K562 (cell line): ENCODE results near the gene YIPF4. TPM values are rescaled to one million over a fixed set of nuclear protein-coding genes. Genes with fewer than 3 reads are reported as not detected.

Experiments used
- ATF2 ChIP-seq: sonication (generic); formaldehyde crosslinking; IDR thresholded peaks from 2 replicates; pipeline ENCODE4 v1.8.1; 2022; ENCODE audit warnings: missing genetic modification reagents
- FOXA1 ChIP-seq: fragments of 450-650 bp; IDR thresholded peaks from 2 replicates; pipeline ENCODE4 v1.6.1; 2016; ENCODE audit warnings: mild to moderate bottlenecking, borderline replicate concordance
- FUS ChIP-seq: fragments of 200-400 bp; formaldehyde crosslinking; optimal IDR thresholded peaks from 2 replicates; pipeline ENCODE3; 2017; ENCODE audit warnings: low read depth, low read length
- HDAC2 ChIP-seq: fragments of 450-650 bp; IDR thresholded peaks from 2 replicates; pipeline ENCODE4 v1.6.1; 2016; ENCODE audit warnings: mild to moderate bottlenecking
- KLF16 ChIP-seq: IDR thresholded peaks from 2 replicates; pipeline ENCODE4 v1.6.1; 2016; ENCODE audit warnings: antibody characterized with exemption
- NFE2 ChIP-seq: IDR thresholded peaks from 2 replicates; pipeline ENCODE4 v1.6.1; 2014; ENCODE audit warnings: antibody characterized with exemption, low read depth
- NR1H2 ChIP-seq: sonication (generic); formaldehyde crosslinking; IDR thresholded peaks from 2 replicates; pipeline ENCODE4 v1.4.0; 2020; ENCODE audit warnings: mild to moderate bottlenecking, missing genetic modification reagents
- POLR2H ChIP-seq: IDR thresholded peaks from 2 replicates; pipeline ENCODE4 v1.6.1; 2016; ENCODE audit warnings: missing genetic modification characterization, low read depth, mild to moderate bottlenecking, control low read depth, missing compliant biosample characterization, moderate library complexity
- RBM14 ChIP-seq: fragments of 200-400 bp; formaldehyde crosslinking; IDR thresholded peaks from 2 replicates; pipeline ENCODE4 v1.6.1; 2018; ENCODE audit warnings: low read depth, mild to moderate bottlenecking, low read length, moderate library complexity, borderline replicate concordance; ENCODE audit not compliant: insufficient read depth
- RBM25 ChIP-seq: fragments of 200-400 bp; formaldehyde crosslinking; IDR thresholded peaks from 2 replicates; pipeline ENCODE4 v1.6.1; 2018; ENCODE audit warnings: low read length, low read depth, moderate library complexity; ENCODE audit not compliant: severe bottlenecking
- RFX5 ChIP-seq: IDR thresholded peaks from 2 replicates; pipeline ENCODE4 v1.6.1; 2011; ENCODE audit warnings: low read depth, mild to moderate bottlenecking, improper control_type of control experiment, low read length
- SOX6 ChIP-seq: fragments of 450-650 bp; IDR thresholded peaks from 2 replicates; pipeline ENCODE4 v1.6.1; 2014; ENCODE audit warnings: mild to moderate bottlenecking
- THAP7 ChIP-seq: fragments of 250-450 bp; sonication (Bioruptor Pico); IDR thresholded peaks from 2 replicates; pipeline ENCODE4 v1.5.0; 2021
- YY1 ChIP-seq, 3 experiments: IDR thresholded peaks; 2 replicates each; pipeline ENCODE4 v1.6.1; 2011; ENCODE audit warnings: low read length in 2 of 3, mild to moderate bottlenecking in 2 of 3, moderate library complexity in 2 of 3, borderline replicate concordance in 1 of 3, control low read depth in 1 of 3, low read depth in 1 of 3; ENCODE audit not compliant: insufficient read depth in 3 of 3, insufficient replicate concordance in 2 of 3, control insufficient read depth in 1 of 3, insufficient read length in 1 of 3; ENCODE audit errors: extremely low read depth in 1 of 3
- ZBTB49 ChIP-seq: sonication (generic); formaldehyde crosslinking; IDR thresholded peaks from 2 replicates; pipeline ENCODE4 v1.8.0; 2022; ENCODE audit warnings: missing genetic modification reagents, mild to moderate bottlenecking, borderline replicate concordance
- ZNF212 ChIP-seq: fragments of 450-650 bp; formaldehyde crosslinking; IDR thresholded peaks from 2 replicates; pipeline ENCODE4 v1.4.0; 2020; ENCODE audit warnings: mild to moderate bottlenecking
- ZNF551 ChIP-seq: fragments of 250-450 bp; sonication (Bioruptor Pico); IDR thresholded peaks from 2 replicates; pipeline ENCODE4 v1.5.0; 2021; ENCODE audit warnings: mild to moderate bottlenecking, moderate library complexity
- ZNF609 ChIP-seq: sonication (generic); formaldehyde crosslinking; IDR thresholded peaks from 2 replicates; pipeline ENCODE4 v1.8.1; 2023; ENCODE audit warnings: missing genetic modification reagents, mild to moderate bottlenecking, borderline replicate concordance
- ZNF75A ChIP-seq: fragments of 450-650 bp; formaldehyde crosslinking; IDR thresholded peaks from 2 replicates; pipeline ENCODE4 v1.4.0; 2020; ENCODE audit warnings: mild to moderate bottlenecking
- polyA plus RNA-seq, 8 experiments: library from polyadenylated mRNA; depleted of rRNA in 4 of 8; stranded (reverse) in 5 of 8; unstranded in 3 of 8; fragments of >200 nt; fragmentation: Nextera tagmentation in 2 of 8; fragmentation: Illumina TruSeq in 1 of 8; extraction: Ambion mirVana in 2 of 8; extraction: Trizol in 1 of 8; gene quantifications; 2 replicates each; pipeline versions ENCODE4 v1.2.1 to v1.2.3, GENCODE V29; 2011 to 2014; ENCODE audit warnings: inconsistent platforms in 1 of 8, missing spikeins in 1 of 8
- total RNA-seq, 7 experiments: library from RNA; depleted of rRNA in 6 of 7; stranded (reverse); fragments of >200 nt in 6 of 7; fragmentation: Illumina TruSeq in 2 of 7; extraction: Trizol in 2 of 7; gene quantifications; 2 replicates each; pipeline versions ENCODE4 v1.2.1 to v1.2.3, GENCODE V29; 2011 to 2021; ENCODE audit warnings: low replicate concordance in 1 of 7

The YIPF4 gene
- total and polyA plus RNA-seq, 9 of the 15 experiments (the other 6 are each of a cell fraction or from before 2014, with no cell fraction given), result 4.9 to 46.9 (median 17.5) TPM

GRCh38 chr2:32356681-32357317, 79.1 kb downstream of the YIPF4 start, which contains the start of gene BIRC6 (continued):
- TF ChIP-seq ZNF609 (CRISPR knock-in tag) (no peak), RFX5 (no peak), NR1H2 (peak; percentile 65; the same call in 1 of the 2 replicates), ZNF212 (CRISPR knock-in tag) (no peak), ZBTB49 (CRISPR knock-in tag) (no peak), NFE2 (no peak), RBM25 (peak; percentile 39), HDAC2 (peak; percentile 63; the same call in 1 of the 2 replicates), ZNF75A (CRISPR knock-in tag) (no peak), KLF16 (no peak), YY1 (IDR thresholded peaks at IDR 0.05; ENCODE audit: borderline replicate concordance in 1 of 3, control insufficient read depth in 1 of 3, extremely low read depth in 1 of 3, insufficient read depth in 3 of 3, insufficient read length in 1 of 3, insufficient replicate concordance in 2 of 3, low read depth in 1 of 3, low read length in 2 of 3) (peak; percentile 64 to 91 (median 89)), FOXA1 (no peak), RBM14 (no peak), THAP7 (CRISPR knock-in tag) (no peak), ATF2 (CRISPR knock-in tag) (no peak), POLR2H (tag) (peak; percentile 86), ZNF551 (no peak), SOX6 (peak; percentile 32; the same call in 1 of the 2 replicates), FUS (peak; percentile 58)
